Activated CD4-positive, alpha-beta T cell treated with anti-CD3 and anti-CD28 coated beads for 48 hours (primary cell): ENCODE data around the gene THSD1.
"Not testable (repeated sequence)": the region's sequence is repeated elsewhere in the genome, so short reads cannot be mapped to it uniquely, and the experiment has no call there.

Experiments
- DNase-seq: peaks from one replicate; pipeline ENCODE4 v3.0.0-alpha.2; 2020

Gene THSD1

DNA sequence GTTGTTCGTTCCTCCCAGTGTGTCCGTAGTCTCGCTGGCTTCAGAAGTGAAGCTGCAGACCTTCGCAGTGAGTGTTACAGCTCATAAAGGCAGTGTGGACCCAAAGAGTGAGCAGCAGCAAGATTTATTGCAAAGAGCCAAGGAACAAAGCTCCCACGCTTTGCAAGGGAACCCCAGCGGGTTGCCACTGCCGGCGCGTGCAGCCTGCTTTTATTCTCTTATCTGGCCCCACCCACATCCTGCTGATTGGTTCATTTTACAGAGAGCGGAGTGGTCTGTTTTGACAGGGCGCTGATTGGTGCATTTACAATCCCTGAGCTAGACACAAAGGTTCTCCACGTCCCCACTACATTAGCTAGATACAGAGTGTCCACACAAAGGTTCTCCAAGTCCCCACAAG is 1.5 kb upstream of the THSD1 start:
- not testable (repeated sequence) for DNase-seq

DNA sequence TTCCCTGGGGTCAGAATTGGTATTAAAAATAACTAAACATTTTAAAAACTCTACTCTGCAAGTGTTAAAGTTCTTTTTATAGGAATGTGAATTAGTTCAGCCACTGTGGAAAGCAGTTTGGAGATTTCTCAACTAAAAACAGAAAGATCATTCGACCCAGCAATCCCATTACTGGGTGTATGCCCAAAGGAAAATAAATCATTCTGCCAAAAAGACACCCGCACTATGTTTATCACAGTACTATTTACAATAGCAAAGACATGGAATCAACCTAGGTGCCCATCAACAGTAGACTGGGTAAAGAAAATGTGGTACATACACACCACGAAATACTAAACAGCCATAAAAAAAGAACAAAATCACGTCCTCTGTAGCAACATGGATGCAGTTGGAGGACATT is 657 bp upstream of the THSD1 start:
- DNase-seq = no peak

DNA sequence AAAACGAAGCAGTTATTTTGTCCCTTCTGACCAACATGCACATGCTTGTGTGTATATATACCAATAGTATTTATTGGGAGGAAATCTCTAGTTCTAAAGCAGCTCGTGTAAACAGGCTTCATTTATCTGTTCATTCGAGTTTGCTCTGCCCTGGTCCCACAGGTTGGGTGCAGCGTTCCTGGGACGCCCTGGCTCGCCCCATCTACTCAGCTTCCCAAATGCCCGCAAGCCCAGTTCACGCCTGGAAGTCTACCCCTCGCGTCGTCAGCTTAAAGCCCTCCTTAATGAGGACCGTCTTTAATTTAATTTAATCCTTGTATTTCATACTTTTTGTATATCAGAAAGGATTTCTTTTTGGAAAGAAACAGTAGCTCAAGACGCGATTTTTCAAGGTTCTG is 604 bp downstream of the THSD1 start:
- DNase-seq = no peak

DNA sequence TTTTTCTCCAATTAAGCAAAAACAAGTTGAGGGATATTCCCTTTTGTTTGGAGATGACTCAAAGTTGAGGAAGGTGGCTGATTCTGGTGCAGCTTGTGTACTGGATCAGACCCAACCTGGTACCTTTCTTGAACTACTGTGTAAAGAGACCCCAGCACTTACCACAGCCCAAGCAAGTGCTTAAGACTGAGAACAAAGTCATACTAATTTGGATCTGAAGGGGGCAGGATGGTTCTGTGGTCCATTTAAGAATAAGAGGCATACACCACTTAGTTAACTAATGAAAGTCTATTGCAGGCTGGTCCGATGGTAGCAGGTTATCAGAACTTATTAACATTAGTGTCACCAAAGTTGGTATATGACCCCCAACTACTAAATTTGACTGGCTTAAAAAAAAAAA is 6.3 kb downstream of the THSD1 start:
- DNase-seq = no peak

DNA sequence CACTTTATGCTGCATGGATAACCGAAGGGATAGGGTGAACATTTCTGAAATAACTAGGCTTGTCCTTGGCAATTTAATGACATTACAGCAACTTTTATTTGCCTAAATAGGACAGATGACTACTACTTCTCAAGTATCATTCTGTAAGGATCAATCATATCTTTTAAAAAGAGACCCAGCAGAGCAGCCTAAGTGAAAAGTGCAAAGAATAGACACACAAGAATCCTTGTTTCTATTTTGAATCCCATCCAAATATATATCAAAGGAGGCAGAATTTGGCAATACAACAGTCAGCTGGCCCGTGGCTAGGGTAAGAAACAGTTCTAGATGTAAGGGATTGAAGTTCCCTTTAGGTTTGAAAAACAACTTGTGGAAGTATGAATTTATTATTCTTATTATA is 6.9 kb downstream of the THSD1 start:
- DNase-seq = no peak

DNA sequence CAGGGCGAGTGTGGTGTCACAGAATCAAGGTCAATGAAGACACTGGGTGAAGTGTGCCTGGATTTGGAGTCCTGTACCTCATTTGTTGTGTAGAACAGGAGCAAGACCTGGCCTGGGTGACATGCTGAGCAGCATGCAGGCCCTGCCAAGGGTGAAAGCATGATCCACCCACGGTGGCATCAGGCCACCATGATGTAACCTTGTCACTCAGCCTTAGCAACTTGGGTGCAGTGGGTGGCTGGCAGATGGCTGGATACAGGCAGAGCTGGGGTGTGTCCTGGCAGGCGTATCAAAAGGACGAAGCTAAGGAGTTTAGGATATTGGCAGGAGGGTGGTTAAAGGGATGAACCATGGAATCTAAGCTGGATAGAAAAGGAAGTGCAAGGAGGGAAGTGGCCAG is 10.3 kb downstream of the THSD1 start:
- no peak for DNase-seq

DNA sequence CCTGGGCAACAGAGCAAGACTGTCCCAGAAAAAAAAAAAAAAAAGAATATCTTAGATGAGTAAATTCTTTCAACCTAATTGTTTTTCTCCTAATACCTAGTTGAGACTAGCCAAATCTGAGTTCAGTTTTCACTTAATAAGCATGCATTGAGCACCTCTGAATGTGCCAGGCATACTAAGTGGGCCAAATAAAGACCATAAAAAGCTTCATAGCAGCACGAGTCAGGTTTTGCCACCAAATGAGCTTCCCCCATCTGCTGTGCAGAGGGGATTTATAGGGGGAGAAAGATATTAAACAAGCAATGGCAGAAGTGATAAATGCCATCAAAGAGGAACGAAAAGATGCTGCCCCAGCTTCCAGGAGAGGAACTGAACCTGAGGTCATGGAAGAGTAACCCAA is 11.4 kb downstream of the THSD1 start:
- no peak for DNase-seq

DNA sequence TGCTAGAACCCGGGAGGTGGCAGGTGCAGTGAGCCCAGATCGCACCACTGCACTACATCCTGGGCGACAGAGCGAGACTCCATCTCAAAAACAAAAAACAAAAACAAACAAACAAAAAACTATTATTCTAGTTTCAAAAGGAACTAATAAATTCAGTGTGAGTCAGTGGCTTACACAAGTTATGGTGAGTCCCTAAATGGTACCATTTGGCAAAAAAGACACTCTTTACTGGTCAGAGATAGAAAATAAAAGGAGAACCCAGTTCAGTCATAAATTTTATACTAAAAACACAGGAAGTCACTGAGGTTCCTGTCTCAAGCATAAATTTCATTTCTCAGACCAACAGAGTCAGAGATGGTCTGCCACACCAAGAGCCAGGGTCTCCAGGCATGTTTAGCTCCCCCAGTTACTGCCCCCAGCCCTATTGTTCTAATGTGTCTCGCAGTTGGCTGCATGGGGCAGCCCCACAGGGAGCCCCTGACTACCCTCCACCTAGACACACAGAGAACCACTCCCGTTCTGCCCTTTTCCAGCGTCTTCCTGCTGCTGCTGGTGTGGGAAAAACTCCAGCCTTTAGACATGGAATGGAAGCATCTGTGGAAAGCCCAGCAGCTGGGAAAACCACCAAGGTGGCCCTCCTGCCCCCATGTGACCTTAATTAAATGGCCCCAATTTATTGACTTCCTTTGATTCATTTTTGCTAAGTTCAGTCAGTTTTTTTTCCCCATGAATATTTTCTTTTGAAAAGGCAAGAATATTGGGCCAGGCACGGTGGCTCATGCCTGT is 12.2 kb downstream of the THSD1 start:
- DNase-seq = no peak

DNA sequence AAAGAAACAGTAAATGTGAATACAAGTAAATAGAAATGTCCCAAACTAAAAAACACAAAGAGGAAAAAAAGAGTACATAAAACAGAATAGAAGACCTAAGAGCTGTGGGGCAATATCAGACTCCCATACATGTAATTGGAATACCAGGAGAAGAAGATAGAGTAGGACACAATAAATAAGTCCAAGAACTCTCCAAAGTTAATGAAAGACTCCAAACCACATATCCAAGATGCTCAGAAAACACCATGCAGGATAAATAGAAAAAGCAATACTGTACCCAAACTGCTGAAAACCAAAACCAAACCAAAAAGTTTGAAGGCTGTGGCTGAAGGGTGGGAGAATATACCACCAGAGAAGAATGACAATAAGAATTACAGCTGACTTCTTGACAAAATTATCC is 18.3 kb downstream of the THSD1 start:
- DNase-seq = no peak

DNA sequence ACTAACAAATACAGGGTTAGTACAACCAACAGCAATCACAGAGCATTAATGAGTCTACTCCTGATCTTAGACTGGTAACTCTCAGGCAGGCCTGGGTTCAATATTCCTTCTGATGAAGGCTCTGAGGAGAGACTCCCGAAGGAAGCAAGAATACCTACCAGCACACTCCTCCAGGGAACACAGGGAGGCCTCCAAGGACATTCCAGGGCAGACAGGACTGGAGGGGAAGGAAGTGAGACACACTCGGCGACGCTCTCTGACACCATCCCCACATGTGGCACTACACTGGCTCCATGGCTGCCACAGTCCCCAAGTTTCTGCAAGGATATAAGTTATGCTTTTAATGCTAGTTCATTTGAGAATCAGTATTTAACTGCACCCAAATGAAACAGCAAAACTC is 20.1 kb downstream of the THSD1 start:
- DNase-seq = no peak

DNA sequence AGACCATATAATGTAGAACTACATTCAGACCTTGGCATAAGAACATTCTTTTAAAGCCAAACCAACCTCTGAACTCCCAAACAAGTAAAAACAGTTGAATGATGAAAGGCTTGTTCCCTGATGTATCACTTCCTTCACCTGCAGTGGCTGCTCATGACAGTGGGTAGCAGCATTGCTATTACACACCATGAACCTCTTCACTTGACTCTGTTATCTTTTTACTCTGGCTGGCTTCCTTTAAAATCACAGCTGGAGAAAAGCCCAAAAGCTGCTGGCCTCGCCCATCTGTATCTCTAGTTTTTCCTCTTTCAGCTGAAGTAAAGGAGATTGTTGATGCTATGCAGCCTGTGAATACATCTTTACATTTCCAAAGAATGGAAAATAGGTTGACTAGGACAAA is 22.6 kb downstream of the THSD1 start:
- DNase-seq = no peak

DNA sequence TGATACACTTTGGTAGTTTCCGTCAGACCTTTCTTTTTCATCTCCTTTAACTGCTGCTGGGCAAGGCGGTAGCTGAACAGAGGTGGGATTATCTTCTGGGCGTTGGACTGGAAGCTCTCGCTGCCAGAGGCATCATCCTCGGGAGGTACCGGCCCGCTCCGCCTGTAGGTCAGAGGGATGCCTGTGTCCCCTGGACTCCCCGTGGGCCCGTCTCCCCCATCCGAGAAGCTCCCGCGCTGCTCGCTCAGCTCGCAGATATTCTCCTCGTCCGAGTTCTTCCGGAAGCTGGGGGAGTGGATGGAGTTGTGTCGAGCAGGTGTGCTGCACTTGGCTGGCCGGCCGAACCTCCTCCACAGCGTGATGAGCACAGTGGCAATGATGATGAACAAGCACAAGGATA is 27.7 kb downstream of the THSD1 start:
- no peak for DNase-seq

DNA sequence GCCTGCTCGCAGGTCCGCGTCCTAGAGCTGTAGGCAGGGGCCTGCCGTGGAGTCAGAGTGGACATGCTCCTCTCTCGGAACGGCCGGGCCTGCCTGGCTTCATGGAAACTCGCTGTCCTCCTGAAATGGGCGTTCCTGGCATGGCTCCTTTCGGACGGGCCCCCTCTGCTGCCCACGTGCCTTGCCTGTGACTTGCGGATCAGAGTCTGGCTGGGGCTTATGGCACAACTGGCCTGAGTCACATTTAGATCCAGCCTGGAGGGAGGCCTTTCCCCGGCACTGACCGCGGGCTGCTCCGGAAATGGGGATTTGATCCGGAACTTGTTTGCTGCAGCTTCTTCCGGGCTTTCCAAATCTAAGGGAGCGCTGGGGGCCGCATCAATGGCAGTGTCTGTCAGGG is 28.1 kb downstream of the THSD1 start:
- DNase-seq = no peak

DNA sequence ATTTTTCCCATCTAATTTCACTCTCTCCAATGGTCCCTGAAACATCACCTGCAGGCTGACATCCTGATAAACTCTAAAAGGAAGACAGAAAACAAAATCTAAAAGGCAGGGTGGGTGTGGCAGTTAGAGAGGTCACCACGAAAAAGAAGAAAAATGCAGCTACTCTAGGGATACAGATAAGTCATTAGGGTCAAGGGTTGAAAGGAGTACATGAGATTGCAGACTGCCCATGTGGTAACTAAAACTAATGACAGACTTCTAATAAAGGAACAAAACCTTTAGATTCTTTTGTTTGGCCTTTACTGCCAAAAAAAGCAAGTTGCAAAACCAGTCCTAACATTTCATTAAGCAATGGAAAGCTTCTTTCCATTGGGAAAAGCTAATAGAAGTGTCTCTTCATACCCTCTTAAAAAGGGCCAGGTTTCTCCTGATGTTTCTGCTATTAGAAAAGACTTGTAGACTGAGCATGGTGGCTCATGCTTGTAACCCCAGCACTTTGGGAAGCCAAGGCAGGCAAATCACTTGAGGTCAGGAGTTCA is 31.0 kb downstream of the THSD1 start:
- DNase-seq = no peak

DNA sequence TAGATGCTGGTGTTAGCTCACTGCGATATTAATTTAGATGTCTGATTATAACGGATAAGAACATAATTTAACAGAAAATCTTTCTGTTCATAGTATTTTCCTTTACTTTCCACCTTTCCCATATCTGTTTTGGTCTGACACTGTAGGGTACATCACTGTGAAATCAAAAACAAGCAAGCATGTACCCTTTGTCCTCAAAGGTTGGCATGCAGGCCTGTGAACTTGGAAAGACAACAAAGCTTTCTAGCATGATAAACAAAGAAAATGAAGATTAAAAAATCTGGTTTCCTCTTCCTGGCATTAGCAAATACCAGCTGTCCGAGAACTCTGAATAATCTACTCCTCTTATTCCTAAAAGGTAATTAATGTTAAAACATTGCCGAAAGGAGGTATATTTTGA is 31.6 kb downstream of the THSD1 start:
- no peak for DNase-seq

DNA sequence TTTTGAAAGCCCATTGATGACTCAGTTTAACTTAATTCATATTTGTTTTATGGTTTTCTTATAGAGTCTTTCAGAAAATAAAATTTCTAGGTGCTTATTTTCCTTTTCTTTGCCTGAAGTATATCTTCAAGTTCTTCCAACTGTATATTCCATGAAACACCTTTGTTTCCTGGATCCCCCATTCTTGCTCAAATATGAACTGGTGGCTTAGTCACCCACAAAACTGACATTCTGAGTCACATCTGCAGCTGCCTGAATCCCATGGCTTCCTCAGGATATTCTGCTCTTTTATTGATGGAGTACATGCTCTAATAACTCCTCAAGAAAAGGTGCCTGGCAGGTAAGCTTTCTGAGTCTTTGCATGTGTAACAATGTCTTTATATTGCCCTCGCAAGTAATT is 32.7 kb downstream of the THSD1 start:
- not testable (repeated sequence) for DNase-seq

DNA sequence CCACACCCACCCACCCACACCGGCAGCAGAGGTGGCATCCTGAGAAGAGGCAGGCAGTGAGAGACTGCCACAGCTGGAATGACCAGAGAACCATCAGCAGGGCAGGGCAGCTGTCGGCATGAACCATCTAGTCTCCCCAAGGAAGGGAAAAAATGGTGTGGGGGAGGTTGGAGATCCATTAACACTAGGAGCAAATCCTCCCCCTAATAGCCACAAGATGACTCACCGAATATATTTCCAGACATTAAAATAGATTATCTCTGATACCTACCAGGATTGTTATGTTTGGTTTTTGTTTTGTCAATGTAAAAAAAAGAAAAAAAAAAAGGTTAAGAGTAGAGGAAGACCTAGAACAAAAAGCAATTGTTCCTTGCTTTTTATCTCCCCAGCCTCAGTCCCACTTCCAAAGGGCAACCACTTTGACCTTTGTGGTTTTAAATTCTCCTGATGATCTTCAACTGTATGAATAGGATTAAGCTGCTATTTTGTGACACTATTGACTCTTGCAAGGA is 34.2 kb downstream of the THSD1 start:
- DNase-seq = no peak

DNA sequence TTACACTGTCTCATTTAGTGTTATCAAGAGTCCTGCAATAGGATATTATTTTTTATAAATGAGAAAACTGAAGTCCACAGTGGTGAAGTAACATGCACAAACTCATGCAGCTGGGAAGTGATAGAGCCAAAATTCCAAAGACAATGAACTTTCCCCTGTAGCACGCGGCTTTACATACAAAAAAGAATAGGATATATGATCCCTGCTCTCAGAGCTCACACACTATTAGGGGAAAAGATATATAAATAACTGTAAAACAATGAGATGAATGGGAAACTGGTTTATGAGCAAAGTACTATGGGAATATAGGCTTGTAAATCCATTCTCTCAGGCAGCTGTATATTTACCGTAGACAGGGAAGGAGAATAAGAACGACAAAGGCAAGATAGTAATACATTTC is 39.7 kb downstream of the THSD1 start:
- no peak for DNase-seq

DNA sequence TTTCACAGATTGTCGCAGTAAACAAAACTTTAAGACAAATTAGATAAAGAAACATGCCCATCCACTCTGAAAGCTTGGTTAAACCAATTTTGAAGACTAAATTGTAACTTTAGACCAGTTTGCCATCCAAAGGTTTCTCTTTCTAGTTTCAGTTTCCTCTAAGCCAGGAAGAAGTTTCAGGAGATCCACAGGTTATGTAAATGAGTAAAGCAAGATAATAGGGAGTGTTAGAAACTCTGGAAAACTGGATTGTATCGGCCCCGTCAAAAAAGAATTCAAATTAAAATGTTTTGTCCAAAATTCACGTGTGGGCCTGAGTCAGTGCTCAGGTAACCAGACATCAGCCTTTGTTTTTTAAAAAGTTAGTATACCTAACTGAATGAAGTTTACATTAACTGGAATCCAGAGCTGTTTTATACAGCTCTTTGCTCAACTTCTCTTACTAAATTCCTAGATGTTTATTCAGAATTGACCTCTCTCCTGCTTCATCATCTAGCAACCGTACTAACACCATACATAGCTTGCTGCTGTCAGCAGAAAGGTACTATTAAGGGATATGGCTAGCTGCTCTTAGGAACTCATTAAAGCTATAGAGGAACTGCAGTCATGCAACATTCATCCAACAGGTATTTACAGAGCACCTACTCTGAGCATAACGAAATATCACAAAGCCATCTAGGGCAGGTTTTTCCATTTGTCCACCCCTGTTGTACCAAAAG is 43.6 kb downstream of the THSD1 start:
- DNase-seq = not testable (repeated sequence)

DNA sequence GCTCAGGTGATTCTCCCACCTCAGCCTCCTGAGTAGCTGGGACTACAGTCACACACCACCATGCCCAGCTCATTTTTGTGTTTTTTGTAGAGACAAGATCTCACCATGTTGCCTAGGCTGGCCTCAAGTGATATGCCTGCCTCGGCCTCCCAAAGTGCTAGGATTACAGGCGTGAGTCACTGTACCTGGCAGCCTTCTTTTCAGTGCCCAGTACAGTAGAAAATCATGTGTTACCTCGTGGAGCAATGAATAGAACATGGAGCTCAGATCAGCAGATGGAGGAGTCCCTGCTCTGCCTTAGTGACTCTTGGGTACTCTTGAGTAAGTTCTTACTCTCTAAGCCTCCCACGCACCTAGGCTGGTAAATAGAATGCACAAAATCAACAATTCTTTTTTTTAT is 44.7 kb downstream of the THSD1 start:
- DNase-seq = no peak

DNA sequence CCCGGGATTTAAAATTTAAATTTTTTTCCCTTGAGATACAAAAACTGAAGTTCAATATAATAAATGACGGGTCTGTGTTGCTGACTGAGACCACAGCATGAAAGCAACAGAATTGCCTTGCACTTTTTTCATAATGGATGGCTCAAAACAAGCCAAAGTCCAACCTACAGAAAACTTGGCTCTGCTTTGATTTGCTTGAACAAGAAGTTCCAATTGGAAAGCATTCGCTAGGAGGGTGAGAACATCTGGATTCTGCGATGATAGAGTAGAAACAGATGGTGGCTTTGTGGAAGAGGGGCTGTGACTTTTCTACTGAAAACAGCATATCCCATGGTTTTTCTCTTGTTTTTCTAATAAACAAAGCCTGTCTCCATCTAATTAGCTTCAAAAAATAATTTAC is 46.4 kb downstream of the THSD1 start:
- DNase-seq = no peak

DNA sequence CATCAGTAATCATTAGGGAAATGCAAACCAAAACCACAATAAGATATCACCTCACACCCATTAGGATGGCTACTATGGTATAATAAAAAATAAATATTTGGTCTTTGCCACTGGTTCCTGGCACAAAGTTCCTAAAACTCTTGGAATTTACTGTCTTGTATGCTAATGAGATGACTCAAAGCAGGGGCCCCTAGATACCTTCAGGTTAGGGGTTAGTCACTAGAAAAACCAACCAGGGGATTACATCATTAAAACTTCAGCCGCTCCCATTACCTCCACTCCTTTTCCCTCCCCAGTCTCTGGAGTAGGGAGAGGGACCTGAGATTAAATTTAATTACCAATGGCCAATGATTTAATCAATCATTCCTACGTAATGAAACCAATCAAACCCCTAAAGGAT is 49.6 kb downstream of the THSD1 start:
- no peak for DNase-seq

DNA sequence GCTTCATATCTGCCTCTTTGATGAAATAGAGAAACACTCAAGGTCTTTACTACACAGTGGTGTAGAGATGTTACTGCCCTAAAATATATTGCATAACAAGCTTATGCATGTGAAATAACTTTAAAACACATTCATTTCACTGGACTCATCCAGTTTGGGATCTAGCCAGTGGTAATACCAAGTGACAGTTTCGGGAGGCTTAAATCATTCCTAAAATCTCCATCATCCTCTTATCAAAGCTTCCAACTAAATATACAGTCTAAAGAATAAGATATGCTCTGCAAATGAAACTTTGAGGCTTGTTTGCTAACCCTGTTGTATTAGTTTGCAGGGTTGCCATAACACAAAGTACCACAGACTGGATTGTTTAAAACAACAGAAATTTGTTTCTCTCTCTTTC is 52.8 kb downstream of the THSD1 start:
- no peak for DNase-seq
